HepG2 (cell line): Measurements from ENCODE around the gene AMBRA1. TPM values are rescaled to one million over a fixed set of nuclear protein-coding genes. Genes with fewer than 3 reads are reported as not detected.

Experiments used
- AFF4 ChIP-seq: sonication (generic); formaldehyde crosslinking; IDR thresholded peaks from 2 replicates; pipeline ENCODE4 v1.4.0; 2020; ENCODE audit warnings: missing genetic modification reagents
- FOXP4 ChIP-seq: sonication (generic); formaldehyde crosslinking; IDR thresholded peaks from 2 replicates; pipeline ENCODE4 v1.4.0; 2020; ENCODE audit warnings: missing genetic modification reagents
- HNF4A ChIP-seq: sonication (generic); formaldehyde crosslinking; IDR thresholded peaks from 2 replicates; pipeline ENCODE4 v1.4.0; 2020; ENCODE audit warnings: missing genetic modification reagents
- IKZF4 ChIP-seq: sonication (generic); formaldehyde crosslinking; IDR thresholded peaks from 2 replicates; pipeline ENCODE4 v1.5.1; 2020; ENCODE audit warnings: borderline replicate concordance, mild to moderate bottlenecking, low read depth, missing genetic modification reagents; ENCODE audit errors: not compliant biosample characterization
- IRF1 ChIP-seq: sonication (generic); formaldehyde crosslinking; IDR thresholded peaks from 2 replicates; pipeline ENCODE4 v1.4.0; 2020; ENCODE audit warnings: low read depth, mild to moderate bottlenecking, missing genetic modification reagents
- LCORL ChIP-seq, 2 experiments: fragments of 450-650 bp in 1 of 2; sonication (generic) in 1 of 2; formaldehyde crosslinking in 1 of 2; IDR thresholded peaks; 2 replicates each; pipeline versions ENCODE4 v1.5.0 to v1.6.1; 2017 to 2020; ENCODE audit warnings: antibody characterized with exemption in 1 of 2, missing genetic modification reagents in 1 of 2
- MAFG ChIP-seq: sonication (generic); formaldehyde crosslinking; IDR thresholded peaks from 2 replicates; pipeline ENCODE4 v1.5.1; 2020; ENCODE audit warnings: mild to moderate bottlenecking, missing genetic modification reagents
- MIER2 ChIP-seq: IDR thresholded peaks from 2 replicates; pipeline ENCODE4 v1.6.1; 2016; ENCODE audit warnings: missing biosample characterization, missing genetic modification reagents
- MTERF4 ChIP-seq: sonication (generic); formaldehyde crosslinking; IDR thresholded peaks from 2 replicates; pipeline ENCODE4 v1.8.0; 2023; ENCODE audit warnings: mild to moderate bottlenecking, missing genetic modification reagents
- NAIF1 ChIP-seq: sonication (generic); formaldehyde crosslinking; IDR thresholded peaks from 2 replicates; pipeline ENCODE4 v1.5.0; 2020; ENCODE audit warnings: mild to moderate bottlenecking, missing genetic modification reagents, borderline replicate concordance
- NFIB ChIP-seq: sonication (generic); formaldehyde crosslinking; IDR thresholded peaks from 2 replicates; pipeline ENCODE4 v1.9.0; 2021; ENCODE audit warnings: missing genetic modification reagents, mild to moderate bottlenecking, borderline replicate concordance
- PAF1 ChIP-seq: IDR thresholded peaks from 2 replicates; pipeline ENCODE4 v1.6.1; 2016; ENCODE audit warnings: missing genetic modification reagents, missing compliant biosample characterization
- SKI ChIP-seq: fragments of 450-650 bp; IDR thresholded peaks from one replicate; pipeline ENCODE4 v1.6.1; 2018; ENCODE audit warnings: mild to moderate bottlenecking; ENCODE audit not compliant: partially characterized antibody
- TBP ChIP-seq: sonication (generic); formaldehyde crosslinking; IDR thresholded peaks from 2 replicates; pipeline ENCODE4 v1.5.0; 2020; ENCODE audit warnings: missing genetic modification reagents
- ZNF326 ChIP-seq: sonication (generic); formaldehyde crosslinking; IDR thresholded peaks from 2 replicates; pipeline ENCODE4 v1.4.0; 2020; ENCODE audit warnings: missing genetic modification reagents, borderline replicate concordance
- ZNF367 ChIP-seq: sonication (generic); formaldehyde crosslinking; IDR thresholded peaks from 2 replicates; pipeline ENCODE4 v1.4.0; 2020; ENCODE audit warnings: missing genetic modification reagents, borderline replicate concordance
- ZNF510 ChIP-seq: sonication (generic); formaldehyde crosslinking; IDR thresholded peaks from 2 replicates; pipeline ENCODE4 v1.4.0; 2020; ENCODE audit warnings: low read depth, mild to moderate bottlenecking, missing genetic modification reagents
- ZNF513 ChIP-seq: sonication (generic); formaldehyde crosslinking; conservative IDR thresholded peaks from 2 replicates; pipeline ENCODE4 v1.5.0; 2020; ENCODE audit warnings: missing genetic modification reagents
- ZNF589 ChIP-seq: sonication (generic); formaldehyde crosslinking; conservative IDR thresholded peaks from 2 replicates; pipeline ENCODE4 v1.8.0; 2022; ENCODE audit warnings: mild to moderate bottlenecking, moderate library complexity, missing genetic modification reagents
- polyA plus RNA-seq, 8 experiments: library from polyadenylated mRNA; depleted of rRNA in 3 of 8; stranded (reverse) in 7 of 8; unstranded in 1 of 8; fragments of >200 nt; fragmentation: Illumina TruSeq in 4 of 8; extraction: Trizol in 4 of 8; gene quantifications; 2 replicates each; pipeline versions ENCODE4 v1.2.1 to v1.2.3, GENCODE V29; 2011 to 2016; ENCODE audit warnings: low read depth in 4 of 8, missing spikeins in 1 of 8, mixed read lengths in 1 of 8; ENCODE audit not compliant: insufficient read depth in 1 of 8
- total RNA-seq, 5 experiments: library from RNA; depleted of rRNA; stranded (reverse); fragments of >200 nt; fragmentation: Illumina TruSeq; extraction: Trizol; gene quantifications; 2 replicates each; pipeline ENCODE4 v1.2.3, GENCODE V29; 2016; ENCODE audit warnings: low read depth in 1 of 5

AMBRA1 gene
- total and polyA plus RNA-seq, 2 of the 13 experiments (the other 11 are each of a cell fraction or from before 2014, with no cell fraction given): 15.7 to 26.0 TPM

- TF ChIP-seq FOXP4 (CRISPR knock-in tag) (0 out of 2 replicates have a peak, but pooled peaks have one; percentile 29), IKZF4 (CRISPR knock-in tag) (no peak), ZNF326 (CRISPR knock-in tag) (no peak), LCORL (IDR thresholded peaks at IDR 0.05) (no peak), LCORL (CRISPR knock-in tag; IDR thresholded peaks at IDR 0.05) (peak; percentile 87), MAFG (CRISPR knock-in tag) (no peak), ZNF589 (CRISPR knock-in tag) (no peak), AFF4 (CRISPR knock-in tag) (no peak), MTERF4 (CRISPR knock-in tag) (no peak), TBP (CRISPR knock-in tag) (no peak), NAIF1 (CRISPR knock-in tag) (no peak), HNF4A (CRISPR knock-in tag) (peak; percentile 91), ZNF513 (no peak), ZNF510 (no peak), ZNF367 (no peak), MIER2 (no peak), SKI (no peak), PAF1 (no peak), IRF1 (CRISPR knock-in tag) (no peak), NFIB (CRISPR knock-in tag) (no peak)
Observed at GRCh38 chr11:46597155-46597554, 3.3 kb upstream of the AMBRA1 start (continued).
